IPS-15b (cell line): ENCODE results near the gene FTO.

Source experiments
- H3K27me3 ChIP-seq: one replicate; pipeline ENCODE4 v1.6.1; 2013; ENCODE audit warnings: low read length; ENCODE audit not compliant: control insufficient read depth, insufficient read depth
- H3K36me3 ChIP-seq: one replicate; pipeline ENCODE4 v1.6.1; 2013; ENCODE audit warnings: low read length; ENCODE audit not compliant: control insufficient read depth, insufficient read depth
- H3K4me1 ChIP-seq: one replicate; pipeline ENCODE4 v1.6.1; 2013; ENCODE audit warnings: mild to moderate bottlenecking, low read length; ENCODE audit not compliant: control insufficient read depth, insufficient read depth
- H3K4me3 ChIP-seq: one replicate; pipeline ENCODE4 v1.5.1; 2013; ENCODE audit warnings: low read depth, low read length
- H3K9ac ChIP-seq: one replicate; pipeline ENCODE4 v1.6.1; 2013; ENCODE audit warnings: low read depth, mild to moderate bottlenecking, low read length
- H3K9me3 ChIP-seq: one replicate; pipeline ENCODE4 v1.6.1; 2013; ENCODE audit warnings: mild to moderate bottlenecking, low read length; ENCODE audit not compliant: control insufficient read depth, insufficient read depth

Gene FTO

GRCh38 chr16:54097774-54098173 is 393.8 kb downstream of the FTO start:
- H3K9me3 ChIP-seq = no peaks in the 10 kb centered on the region
- no peak overlapping the region for H3K9ac ChIP-seq
- H3K4me1 ChIP-seq = no peaks in the 10 kb centered on the region
- no peaks in the 10 kb centered on the region for H3K27me3 ChIP-seq
- H3K4me3 ChIP-seq = no peak overlapping the region
- no peaks in the 10 kb centered on the region for H3K36me3 ChIP-seq

DNA sequence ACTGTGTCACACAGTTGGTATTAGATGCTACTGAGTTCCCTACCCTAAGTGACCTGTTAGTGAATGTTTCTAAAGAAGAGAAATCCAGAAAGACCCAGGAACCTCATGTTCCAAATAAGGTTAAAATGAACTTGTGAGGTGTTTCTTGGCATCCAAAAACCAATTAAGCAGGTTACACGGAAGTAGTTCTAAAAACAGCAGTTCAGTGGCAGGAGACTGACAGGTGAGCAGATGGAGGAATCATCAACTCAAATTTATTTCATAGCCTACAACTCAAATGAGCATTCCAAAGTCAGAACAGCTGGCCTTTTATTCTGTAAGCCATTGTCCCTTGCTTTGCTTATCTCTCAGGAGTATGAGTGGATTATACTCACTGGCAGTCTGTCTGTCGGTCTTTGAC is 394.3 kb downstream of the FTO start:
- Histone ChIP-seq H3K4me3 (no peak overlapping the region), H3K27me3 (no peaks in the 10 kb centered on the region), H3K9me3 (no peaks in the 10 kb centered on the region), H3K4me1 (no peaks in the 10 kb centered on the region), H3K36me3 (no peaks in the 10 kb centered on the region), H3K9ac (no peak overlapping the region)

DNA sequence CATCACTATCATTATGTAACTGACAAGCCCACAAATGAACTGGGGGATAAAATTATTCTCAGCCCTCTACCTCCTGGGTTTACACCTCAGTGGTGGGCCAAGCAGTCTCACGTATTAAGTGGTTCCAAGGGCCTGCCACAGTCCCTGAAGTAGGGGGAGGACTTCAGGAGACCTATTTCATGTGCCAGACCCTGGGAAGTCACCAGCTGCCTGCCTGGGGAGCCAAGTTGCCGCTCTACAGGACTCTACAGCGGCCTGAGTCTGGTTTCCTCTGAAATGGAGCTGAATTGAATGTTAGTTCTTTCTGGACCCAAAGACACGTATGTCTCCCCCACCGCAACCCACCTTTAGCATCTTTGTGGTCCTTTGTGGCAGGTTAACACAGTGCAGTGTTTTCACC is 395.7 kb downstream of the FTO start:
- Histone ChIP-seq H3K4me1 (no peaks in the 10 kb centered on the region), H3K9me3 (no peaks in the 10 kb centered on the region), H3K27me3 (no peaks in the 10 kb centered on the region), H3K36me3 (no peaks in the 10 kb centered on the region), H3K9ac (no peak overlapping the region), H3K4me3 (no peak overlapping the region)

DNA sequence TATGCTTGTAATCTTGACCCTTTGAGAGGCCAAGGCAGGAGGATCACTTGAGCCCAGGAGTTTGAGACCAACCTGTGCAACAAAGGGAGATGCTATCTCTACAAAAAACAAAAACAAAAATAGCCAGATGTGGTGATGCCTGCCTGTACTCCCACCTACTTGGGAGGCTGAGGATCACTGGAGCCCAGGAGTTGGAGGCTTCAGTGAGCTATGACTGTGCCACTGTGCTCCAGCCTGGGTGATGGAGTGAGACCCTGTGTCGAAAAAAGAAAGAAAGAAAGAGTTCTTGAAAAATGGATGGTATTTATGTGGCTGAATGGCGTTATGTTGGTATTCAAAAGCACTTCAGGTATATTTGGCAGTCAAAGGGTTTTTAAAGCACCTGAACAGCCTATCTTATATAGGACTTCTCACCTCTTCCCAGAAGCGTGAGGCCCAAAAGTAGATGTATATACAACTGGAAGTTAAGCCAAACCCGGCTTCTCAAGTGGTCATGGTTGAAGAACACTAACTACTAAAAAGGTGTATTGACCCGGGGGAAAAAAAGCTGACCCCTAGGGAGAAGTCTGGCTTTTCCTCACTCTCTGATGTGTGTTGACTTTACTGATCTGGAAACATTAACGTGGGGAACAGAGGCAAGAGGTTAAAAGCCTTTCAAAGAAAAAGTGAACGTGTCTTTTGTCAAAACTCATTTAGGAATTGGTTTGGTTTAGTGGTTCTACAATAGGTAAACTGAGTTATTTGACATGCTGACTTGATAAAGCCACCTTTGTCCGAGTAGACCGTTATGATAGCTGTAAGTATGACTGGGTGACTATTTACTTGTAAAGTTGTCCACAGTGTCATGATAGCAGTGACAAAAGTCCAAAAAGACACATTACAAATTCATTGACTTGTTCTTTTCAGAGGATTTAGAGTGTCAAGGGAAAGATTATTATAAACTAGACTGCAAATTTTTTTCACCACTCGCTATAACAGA is 399.2 kb downstream of the FTO start:
- Histone ChIP-seq H3K27me3 (no peaks in the 10 kb centered on the region), H3K9me3 (no peaks in the 10 kb centered on the region), H3K36me3 (no peaks in the 10 kb centered on the region), H3K4me1 (no peaks in the 10 kb centered on the region), H3K9ac (no peak overlapping the region), H3K4me3 (no peak overlapping the region)

DNA sequence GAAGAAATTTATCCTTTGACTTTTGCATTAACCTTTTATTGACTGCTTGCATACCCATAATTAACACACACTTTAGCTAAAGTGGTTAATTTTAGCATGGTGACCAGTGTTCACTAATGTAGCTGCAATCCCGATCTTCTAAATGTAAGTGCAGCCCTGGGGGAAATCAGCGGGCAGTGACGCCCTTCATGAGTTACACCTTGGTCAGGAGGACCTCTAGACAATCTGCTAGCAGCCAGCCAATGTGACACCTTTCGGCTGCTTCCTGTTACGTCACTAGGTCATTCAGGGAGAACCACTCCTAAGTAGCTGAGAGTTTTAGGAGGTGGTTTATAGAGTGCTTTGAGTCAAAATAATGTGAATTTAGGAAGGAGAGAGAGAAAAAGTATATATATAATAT is 402.1 kb downstream of the FTO start:
- H3K4me1 ChIP-seq = no peaks in the 10 kb centered on the region

DNA sequence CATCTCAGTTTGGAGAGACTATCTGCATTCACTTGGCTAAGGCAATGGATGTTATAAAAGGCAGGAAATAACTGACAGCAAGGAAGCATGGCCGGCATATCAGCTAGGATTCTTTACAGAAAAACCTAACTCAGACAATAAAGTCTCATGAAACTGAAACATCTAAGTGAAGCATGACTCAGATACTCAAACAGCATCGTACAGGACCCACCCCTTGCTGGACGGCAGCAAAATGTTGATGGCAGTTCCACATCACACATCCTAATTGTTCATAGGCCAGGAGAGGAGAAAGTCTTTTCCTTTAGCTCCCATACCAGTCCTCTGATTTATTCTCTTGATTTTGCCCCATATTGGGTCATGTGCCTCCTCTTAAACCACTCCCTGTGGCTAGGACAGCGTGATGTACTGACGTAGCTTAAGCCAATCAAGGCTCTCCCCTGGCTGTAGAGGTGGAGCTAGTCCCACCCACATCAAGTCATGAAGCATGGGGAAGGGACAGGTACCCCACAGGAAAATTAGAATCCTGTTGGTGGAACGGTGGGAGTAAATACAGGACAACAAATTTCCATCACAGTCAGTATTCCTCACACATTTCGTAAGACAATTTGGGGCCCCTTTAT is 403.7 kb downstream of the FTO start:
- Histone ChIP-seq H3K4me1 (no peaks in the 10 kb centered on the region), H3K9me3 (no peaks in the 10 kb centered on the region), H3K27me3 (no peaks in the 10 kb centered on the region), H3K9ac (no peak overlapping the region), H3K4me3 (no peak overlapping the region), H3K36me3 (no peaks in the 10 kb centered on the region)

More for the DNA sequence above, 402.1 kb downstream of the FTO start:
- no peaks in the 10 kb centered on the region for H3K9me3 ChIP-seq
- no peak overlapping the region for H3K9ac ChIP-seq
- H3K36me3 ChIP-seq = no peaks in the 10 kb centered on the region
- H3K27me3 ChIP-seq = no peaks in the 10 kb centered on the region
- H3K4me3 ChIP-seq = no peak overlapping the region

DNA sequence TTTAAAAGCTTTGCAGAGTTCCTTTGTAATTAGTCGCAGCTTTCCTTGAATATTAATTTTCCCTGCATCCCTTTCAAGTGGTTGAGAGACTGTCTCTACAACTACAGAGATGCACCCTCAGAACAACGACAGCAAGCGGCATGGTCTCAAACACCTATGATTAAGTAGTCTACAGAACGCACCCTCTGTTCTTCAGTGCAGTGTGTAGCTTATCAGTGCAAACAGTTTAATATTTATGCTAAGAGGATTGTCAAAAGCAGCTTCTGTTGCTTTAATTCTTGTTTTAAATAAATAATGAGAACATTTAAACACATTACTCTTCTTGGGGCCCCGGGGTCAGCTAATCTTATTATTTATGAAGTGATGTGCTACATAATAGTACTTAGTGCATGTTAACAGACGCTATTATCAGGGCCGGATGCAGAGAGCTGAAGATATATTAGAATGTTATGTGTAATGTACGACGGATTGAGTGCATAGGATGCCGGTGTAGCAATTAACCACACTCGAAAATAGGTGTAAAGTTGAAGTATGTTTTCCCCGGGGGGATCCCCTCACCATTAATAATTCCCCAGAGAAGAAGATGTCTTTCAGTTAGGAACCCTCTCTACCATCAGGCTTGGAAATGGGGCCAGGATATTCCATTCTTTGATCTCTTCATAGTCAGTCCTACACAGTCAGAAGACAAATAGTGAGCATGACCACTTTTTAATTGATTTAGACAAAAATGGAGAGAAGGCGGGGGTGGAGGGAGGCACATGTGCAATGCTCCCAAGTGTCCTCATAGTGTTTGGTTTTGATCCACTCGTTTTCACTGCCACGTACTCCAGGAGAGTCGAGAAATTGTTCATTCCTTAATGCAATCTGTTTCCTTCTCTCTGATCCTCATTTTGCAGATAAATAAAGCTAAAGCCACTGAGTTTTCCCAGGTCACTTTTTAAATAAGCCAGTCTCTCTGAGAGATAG is 406.3 kb downstream of the FTO start:
- no peaks in the 10 kb centered on the region for H3K27me3 ChIP-seq
- no peaks in the 10 kb centered on the region for H3K9me3 ChIP-seq
- H3K4me3 ChIP-seq = no peak overlapping the region
- H3K36me3 ChIP-seq = no peaks in the 10 kb centered on the region
- no peak overlapping the region for H3K9ac ChIP-seq
- no peaks in the 10 kb centered on the region for H3K4me1 ChIP-seq

DNA sequence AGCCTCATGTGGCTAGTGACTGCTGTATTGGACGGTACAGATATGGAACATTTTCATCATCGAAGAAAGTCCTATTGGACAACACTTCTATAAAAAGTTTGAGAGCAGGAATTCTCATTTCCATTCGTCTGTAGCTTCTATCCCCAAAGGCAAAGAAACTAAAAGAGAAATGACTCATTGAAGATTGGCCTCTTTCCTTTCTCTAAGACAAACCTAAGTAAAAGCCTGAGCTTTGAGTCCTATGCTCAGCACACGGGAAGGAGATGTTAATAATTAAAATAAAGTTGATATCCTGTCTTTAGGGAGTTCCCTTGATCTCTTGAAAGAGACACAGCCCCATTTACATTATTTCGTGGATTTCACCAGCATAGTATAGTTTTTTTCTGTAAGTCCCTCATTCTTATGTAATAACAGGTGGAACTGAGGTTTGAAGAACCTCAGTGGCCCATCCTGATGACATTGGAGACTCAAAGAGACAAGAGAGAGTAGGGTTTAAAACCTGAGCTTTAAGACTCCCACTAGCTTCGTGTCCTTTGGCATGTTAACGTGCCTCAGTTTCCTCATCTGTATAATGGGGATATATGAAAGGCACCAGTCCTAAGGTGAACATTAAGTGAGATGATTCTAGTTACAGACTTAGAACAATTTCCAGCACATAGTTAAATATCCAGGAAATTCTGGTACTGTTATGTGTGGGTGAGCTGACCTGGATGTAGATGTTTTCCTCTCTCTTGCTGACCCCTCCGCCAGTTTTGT is 408.7 kb downstream of the FTO start:
- H3K9ac ChIP-seq = no peak overlapping the region
- H3K4me3 ChIP-seq = no peak overlapping the region
- H3K4me1 ChIP-seq = no peaks in the 10 kb centered on the region
- no peaks in the 10 kb centered on the region for H3K36me3 ChIP-seq
- H3K27me3 ChIP-seq = no peaks in the 10 kb centered on the region
- no peaks in the 10 kb centered on the region for H3K9me3 ChIP-seq

DNA sequence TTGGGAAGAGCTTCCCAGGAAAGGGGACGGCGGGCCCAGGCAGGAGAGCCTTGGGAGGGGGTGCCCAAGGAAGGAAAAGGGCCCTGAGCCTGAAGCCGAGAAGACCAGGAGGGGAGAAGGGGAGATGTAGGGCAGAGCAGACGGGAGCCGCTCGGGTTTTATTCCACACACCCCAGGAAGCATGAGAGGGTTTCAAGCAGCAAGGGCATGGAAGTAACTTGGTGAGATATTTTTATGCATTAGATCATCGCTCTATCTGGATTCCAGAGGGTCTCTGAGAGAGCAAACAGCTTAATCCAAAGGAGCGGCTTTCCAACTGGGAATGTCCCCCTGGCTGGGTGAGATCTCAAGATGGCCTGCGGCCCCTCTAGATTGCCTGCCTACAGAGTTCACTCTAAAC is 411.6 kb downstream of the FTO start:
- Histone ChIP-seq H3K4me3 (no peak overlapping the region), H3K9ac (no peak overlapping the region), H3K27me3 (no peaks in the 10 kb centered on the region), H3K4me1 (no peaks in the 10 kb centered on the region), H3K9me3 (no peaks in the 10 kb centered on the region), H3K36me3 (no peaks in the 10 kb centered on the region)

GRCh38 chr16:54116124-54116655 is 412.2 kb downstream of the FTO start:
- no peaks in the 10 kb centered on the region for H3K27me3 ChIP-seq
- H3K9me3 ChIP-seq = no peaks in the 10 kb centered on the region
- H3K4me3 ChIP-seq = no peak overlapping the region
- H3K9ac ChIP-seq = no peak overlapping the region
- H3K4me1 ChIP-seq = no peaks in the 10 kb centered on the region
- H3K36me3 ChIP-seq = no peaks in the 10 kb centered on the region

- Histone ChIP-seq H3K4me1 (no peaks in the 10 kb centered on the region), H3K27me3 (no peaks in the 10 kb centered on the region), H3K36me3 (no peaks in the 10 kb centered on the region), H3K9ac (no peak overlapping the region), H3K9me3 (no peaks in the 10 kb centered on the region), H3K4me3 (no peak overlapping the region)
These were observed 414.9 kb downstream of the FTO start for GRCh38 chr16:54118846-54119245.
